Left ventricle myocardium superior (tissue), 1 donor: ENCODE results near the gene RASAL1. TPM values are rescaled to one million over a fixed set of nuclear protein-coding genes. Genes with fewer than 3 reads are reported as not detected.

Source experiments
- ATAC-seq: fragments of 200-7000 bp; cut with Tn5 transposase; one replicate; pipeline ENCODE4 v1.9.1; 2020; ENCODE audit warnings: mild to moderate bottlenecking, moderate library complexity
- DNase-seq: peaks from one replicate; pipeline ENCODE4 v3.0.0-alpha.2; 2020
- intact Hi-C: fragments of 100-400 bp; cut with micrococcal nuclease; formaldehyde crosslinking; loops from one replicate; pipeline ENCODE4 v1.11.0; 2022
- microRNA-seq: library from miRNA; unstranded; fragments of <30 nt; microRNA quantifications from one replicate; pipeline ENCODE4 v1.2.0, GENCODE V29; 2020; ENCODE audit warnings: borderline number of aligned reads
- total RNA-seq: library from RNA; stranded (reverse); fragmentation: NEBNext Ultra II Directional; extraction: Animal tissue kit (Norgen Biotek cat#: 25700); gene quantifications from one replicate; pipeline ENCODE4 v1.2.1, GENCODE V29; 2021
- donor health status: DM: no; HTN: yes; CAD: no; lungs with severe emphysema.

Gene RASAL1
- total RNA-seq, 1 donor from 2014 or later, result not detected

DNA sequence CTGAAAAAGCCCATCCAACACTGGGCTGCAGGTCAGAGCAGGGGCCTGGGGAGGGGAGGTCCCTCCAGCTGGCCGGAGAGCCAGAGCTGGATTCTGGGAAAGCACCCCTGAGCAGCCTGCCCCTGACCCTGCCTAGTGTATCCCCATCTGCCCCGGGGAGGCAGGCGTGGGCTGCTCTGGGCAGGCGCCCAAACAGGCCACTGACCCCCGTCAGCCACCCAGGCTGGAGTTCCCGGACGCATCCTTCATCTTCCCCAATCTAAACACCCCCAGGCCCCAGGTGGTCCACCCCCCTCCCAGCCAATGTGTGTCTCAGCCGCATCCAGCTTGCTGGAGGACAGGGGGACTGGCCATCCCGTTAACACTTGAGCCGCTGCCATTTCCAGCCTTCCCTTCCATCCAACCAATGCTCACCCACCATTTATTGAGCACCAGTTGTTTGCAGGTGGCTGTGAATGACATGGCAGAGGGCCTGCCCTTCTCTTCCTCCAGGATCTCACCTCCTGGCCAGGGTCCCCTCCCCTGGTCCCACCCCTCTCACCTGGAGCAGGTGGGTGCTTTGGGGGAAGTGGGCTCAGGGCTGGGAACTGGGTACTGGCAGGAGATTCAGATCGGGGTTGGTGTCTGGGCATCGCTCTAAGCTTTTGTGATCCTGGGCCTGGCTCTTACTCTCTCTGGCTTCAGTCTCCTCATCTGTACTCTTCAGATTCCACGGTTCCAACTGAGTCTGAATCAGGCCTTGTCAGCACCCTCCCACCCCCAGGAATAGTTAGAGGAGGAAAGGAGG, 79.8 kb downstream of the RASAL1 start:
- ATAC-seq, result no peak

DNA sequence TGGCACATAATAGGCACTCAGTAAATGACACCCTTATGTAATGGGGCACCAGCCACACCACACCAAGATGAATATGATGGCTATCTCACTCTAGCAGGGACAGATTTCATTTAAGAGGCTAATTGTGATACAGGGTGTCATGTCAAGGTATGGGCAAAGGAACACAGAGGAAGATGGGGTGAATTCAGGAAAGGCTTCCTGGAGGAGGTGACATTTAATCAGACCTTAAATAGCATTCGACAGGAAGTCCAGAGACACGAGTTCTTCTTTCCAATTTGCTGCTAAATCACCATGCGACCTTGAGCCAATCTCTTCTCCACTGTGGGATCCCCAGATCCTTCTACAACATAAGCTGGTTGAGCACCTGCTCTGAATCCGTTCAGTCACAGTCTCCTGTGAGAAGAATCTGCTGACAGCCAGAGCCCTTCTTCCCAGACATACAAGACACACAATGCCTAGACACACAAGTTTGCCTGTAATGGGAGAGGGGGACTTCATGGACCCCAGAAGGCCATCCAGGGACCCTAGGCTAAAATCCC, 80.5 kb downstream of the RASAL1 start:
- ATAC-seq (no peak), DNase-seq (no peak)
- intact Hi-C loops, result no loop called here

More for the DNA sequence above, 79.8 kb downstream of the RASAL1 start:
- DNase-seq, result no peak
- intact Hi-C loops, result no loop called here

DNA sequence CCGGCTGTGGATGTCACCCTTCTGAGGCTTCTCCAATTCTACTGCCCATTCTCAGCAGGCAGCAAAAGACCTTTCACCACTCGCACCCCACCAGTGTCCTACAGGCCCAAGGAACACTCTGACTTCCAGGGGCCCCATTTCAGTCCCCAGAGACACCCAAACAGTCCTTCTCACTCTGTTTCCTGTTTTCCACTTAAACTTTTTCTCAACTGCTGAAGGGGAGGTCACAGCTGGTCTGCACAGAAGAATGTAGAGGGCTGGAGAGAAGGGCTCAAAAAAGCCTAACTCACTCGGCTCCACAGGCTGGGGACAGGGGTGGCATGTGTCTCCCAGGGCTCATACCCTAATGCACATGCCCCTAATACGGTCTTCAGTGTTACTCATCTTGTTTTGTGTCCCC, 83.2 kb downstream of the RASAL1 start:
- intact Hi-C loops, result no loop called here
- DNase-seq (no peak), ATAC-seq (no peak)

DNA sequence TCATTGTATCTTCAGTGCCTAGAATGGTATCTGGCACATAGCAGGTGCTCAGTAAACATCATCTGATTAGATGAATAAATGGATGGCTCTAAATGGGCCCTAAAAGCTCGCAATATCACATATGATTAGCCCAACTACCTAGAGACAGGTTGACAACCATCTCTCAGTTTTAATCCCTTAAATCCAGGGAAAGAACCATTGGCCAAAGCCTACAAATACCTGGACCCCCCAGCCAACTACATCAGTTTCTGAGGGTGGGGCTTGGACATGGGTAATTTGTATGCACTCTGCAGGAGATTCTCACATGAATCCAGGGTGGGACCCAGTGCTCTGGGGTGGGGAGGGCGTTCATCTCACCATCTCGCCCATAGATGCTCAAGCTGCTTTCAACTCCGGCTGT, 83.8 kb downstream of the RASAL1 start:
- DNase-seq, result no peak
- no peak for ATAC-seq
- intact Hi-C loops, result no loop called here

GRCh38 chr12:113050795-113051194, 84.8 kb downstream of the RASAL1 start:
- no peak for ATAC-seq
- intact Hi-C loops, result no loop called here
- no peak for DNase-seq

- ATAC-seq (no peak), DNase-seq (no peak)
- intact Hi-C loops, result loop anchor here (10.0 kb wide), 1 partner anchor 105 kb away; no protein-coding TSS in a partner anchor
Measured at GRCh38 chr12:113049976-113050742, 85.4 kb downstream of the RASAL1 start.

Small RNA genes within 50 kb of the gene (microRNA-seq; reads per million reads assigned to microRNA genes)
- not detected for gene MIR7106

Other genes with a start within 250 kb of the RASAL1 start
- gene OAS1, start 228.8 kb downstream of the RASAL1 start, total RNA-seq, result 8.1 TPM
- gene OAS3, start 197.3 kb downstream of the RASAL1 start, total RNA-seq, result 6.2 TPM
- gene OAS2, start 157.2 kb downstream of the RASAL1 start, total RNA-seq, result 8.0 TPM
- 2.4 TPM for gene DTX1, start 79.0 kb downstream of the RASAL1 start, total RNA-seq
- not detected for gene CFAP73, start 14.0 kb upstream of the RASAL1 start, total RNA-seq
- 33.8 TPM for gene DDX54, start 49.7 kb upstream of the RASAL1 start, total RNA-seq
- gene RITA1, start 50.0 kb upstream of the RASAL1 start, total RNA-seq, result 19.5 TPM
- gene TPCN1, start 85.7 kb upstream of the RASAL1 start, total RNA-seq, result 145 TPM
- gene SLC8B1, start 199.3 kb upstream of the RASAL1 start, total RNA-seq, result 11.5 TPM
- gene PLBD2, start 222.8 kb upstream of the RASAL1 start, total RNA-seq, result 34.4 TPM